Calu3 (cell line): Measurements from ENCODE around the gene ADCY1. TPM values are rescaled to one million over a fixed set of nuclear protein-coding genes. Genes with fewer than 3 reads are reported as not detected.

Source experiments
- BruUV-seq: library from RNA; stranded (reverse); fragments of 400-500 nt; replicated peaks from 2 replicates; lab custom pipeline; 2021; lab: Mats Ljungman, UMichigan
- CTCF ChIA-PET: fragments of 300-600 bp; sonication (Branson Sonifier 250); formaldehyde crosslinking; loops from one replicate; lab custom pipeline; 2022; ENCODE audit warnings: antibody characterized with exemption; lab: Charles Lee
- DNase-seq: peaks from one replicate; pipeline ENCODE4 v3.0.0; 2022
- H3K27ac Mint-ChIP-seq: one replicate; pipeline ENCODE4 v1.8.0; 2022; ENCODE audit warnings: mixed read lengths; ENCODE audit not compliant: unreplicated experiment
- H3K27me3 Mint-ChIP-seq: one replicate; pipeline ENCODE4 v1.8.0; 2022; ENCODE audit warnings: mixed read lengths; ENCODE audit not compliant: unreplicated experiment
- H3K36me3 Mint-ChIP-seq: one replicate; pipeline ENCODE4 v1.8.0; 2022; ENCODE audit warnings: mild to moderate bottlenecking, moderate library complexity, mixed read lengths; ENCODE audit not compliant: insufficient read depth, unreplicated experiment
- H3K4me1 Mint-ChIP-seq: one replicate; pipeline ENCODE4 v1.8.0; 2022; ENCODE audit warnings: mild to moderate bottlenecking, low read depth, mixed read lengths; ENCODE audit not compliant: unreplicated experiment
- H3K4me3 Mint-ChIP-seq: one replicate; pipeline ENCODE4 v1.8.0; 2022; ENCODE audit warnings: mild to moderate bottlenecking, low read depth, moderate library complexity, mixed read lengths; ENCODE audit not compliant: unreplicated experiment
- H3K9me3 Mint-ChIP-seq: one replicate; pipeline ENCODE4 v1.8.0; 2022; ENCODE audit warnings: low read depth, mixed read lengths; ENCODE audit not compliant: unreplicated experiment
- CTCF ChIP-seq: fragments of 200-600 bp; IDR thresholded peaks from one replicate; pipeline ENCODE4 v1.8.0; 2022; ENCODE audit warnings: antibody characterized with exemption; ENCODE audit not compliant: unreplicated experiment
- intact Hi-C: fragments of 100-400 bp; cut with micrococcal nuclease; formaldehyde crosslinking; loops from one replicate; pipeline ENCODE4 v1.10.0; 2022; ENCODE audit not compliant: unreplicated experiment
- total RNA-seq: library from RNA; stranded (reverse); gene quantifications from 2 replicates; pipeline ENCODE4 v1.2.3, GENCODE V29; 2022

Gene ADCY1
- total RNA-seq, 1 experiment from 2014 or later, result 8.8 TPM

- BruUV-seq, result no TSS peak
- TF ChIP-seq CTCF, result no peak
- Mint-ChIP-seq H3K4me1 (no peaks in the 10 kb centered on the region), H3K27me3 (peaks cover 96% of the 10 kb centered on the region), H3K4me3 (no peak overlapping the region), H3K27ac (no peak overlapping the region), H3K9me3 (no peaks in the 10 kb centered on the region), H3K36me3 (no peaks in the 10 kb centered on the region)
- no peak for DNase-seq
- CTCF ChIA-PET, result no interaction called here
- intact Hi-C loops, result no loop called here
These were observed 7.8 kb upstream of the ADCY1 start for GRCh38 chr7:45566386-45566785.

- intact Hi-C loops, result no loop called here
- Mint-ChIP-seq H3K4me1 (no peaks in the 10 kb centered on the region), H3K9me3 (no peaks in the 10 kb centered on the region), H3K27ac (no peak overlapping the region), H3K27me3 (peaks cover 100% of the 10 kb centered on the region), H3K36me3 (no peaks in the 10 kb centered on the region), H3K4me3 (no peak overlapping the region)
- DNase-seq, result no peak
- no TSS peak for BruUV-seq
- no peak for TF ChIP-seq CTCF
- CTCF ChIA-PET, result no interaction called here
These were observed 7.2 kb upstream of the ADCY1 start for GRCh38 chr7:45566961-45567360.

- no peaks in the 10 kb centered on the region for H3K9me3 Mint-ChIP-seq
These were observed 6.5 kb upstream of the ADCY1 start for GRCh38 chr7:45567713-45568112.

GRCh38 chr7:45568536-45569289 lies 5.5 kb upstream of the ADCY1 start:
- intact Hi-C loops, result no loop called here
- Mint-ChIP-seq H3K27ac (no peak overlapping the region), H3K27me3 (peaks cover 100% of the 10 kb centered on the region), H3K4me3 (no peak overlapping the region), H3K9me3 (no peaks in the 10 kb centered on the region), H3K36me3 (peaks cover 1% of the 10 kb centered on the region), H3K4me1 (no peaks in the 10 kb centered on the region)
- no TSS peak for BruUV-seq
- DNase-seq, result no peak
- TF ChIP-seq CTCF, result no peak
- CTCF ChIA-PET, result no interaction called here

More at GRCh38 chr7:45567713-45568112, 6.5 kb upstream of the ADCY1 start:
- Mint-ChIP-seq H3K4me1 (no peaks in the 10 kb centered on the region), H3K36me3 (no peaks in the 10 kb centered on the region), H3K27me3 (peaks cover 100% of the 10 kb centered on the region), H3K27ac (no peak overlapping the region), H3K4me3 (no peak overlapping the region)
- TF ChIP-seq CTCF, result no peak
- CTCF ChIA-PET, result no interaction called here
- DNase-seq, result no peak
- intact Hi-C loops, result no loop called here
- no TSS peak for BruUV-seq
